Activated naive CD8-positive, alpha-beta T cell (primary cell): ENCODE data around the gene PLXNA4.

Experiments used
- H3K27ac Mint-ChIP-seq: one replicate; pipeline ENCODE4 v1.8.0; 2021; ENCODE audit warnings: mixed read lengths
- H3K27me3 Mint-ChIP-seq: one replicate; pipeline ENCODE4 v1.8.0; 2021; ENCODE audit warnings: mixed read lengths
- H3K36me3 Mint-ChIP-seq: one replicate; pipeline ENCODE4 v1.8.0; 2021; ENCODE audit warnings: mixed read lengths
- H3K4me1 Mint-ChIP-seq: one replicate; pipeline ENCODE4 v1.8.0; 2021; ENCODE audit warnings: low read depth, mixed read lengths
- H3K4me3 Mint-ChIP-seq: one replicate; pipeline ENCODE4 v1.8.0; 2021; ENCODE audit warnings: mild to moderate bottlenecking, mixed read lengths
- H3K9me3 Mint-ChIP-seq: one replicate; pipeline ENCODE4 v1.8.0; 2021; ENCODE audit warnings: low read depth, mixed read lengths

PLXNA4 gene

DNA sequence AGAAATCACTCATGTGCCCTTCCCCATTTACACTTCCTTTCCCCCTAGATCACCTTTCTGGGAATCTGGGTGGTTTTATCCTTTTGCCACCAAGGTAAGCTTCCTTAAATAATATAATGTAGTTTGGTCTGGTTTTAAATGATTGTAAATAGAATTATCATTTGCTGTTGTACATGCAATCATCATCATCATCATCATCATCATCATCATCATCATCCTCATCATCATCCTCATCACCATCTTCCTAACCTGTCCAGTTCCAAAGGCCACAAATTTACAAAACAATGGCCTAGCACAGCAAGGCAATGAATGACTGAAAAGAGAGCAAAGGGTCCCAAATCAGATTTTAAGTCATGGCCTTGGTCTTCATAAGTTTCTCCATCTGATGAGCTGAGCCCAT is 329.7 kb downstream of the PLXNA4 start:
- Mint-ChIP-seq H3K36me3 (no peaks in the 10 kb centered on the region), H3K27ac (no peak overlapping the region), H3K27me3 (peaks cover 9% of the 10 kb centered on the region), H3K9me3 (peaks cover 4% of the 10 kb centered on the region), H3K4me3 (no peak overlapping the region), H3K4me1 (no peaks in the 10 kb centered on the region)

DNA sequence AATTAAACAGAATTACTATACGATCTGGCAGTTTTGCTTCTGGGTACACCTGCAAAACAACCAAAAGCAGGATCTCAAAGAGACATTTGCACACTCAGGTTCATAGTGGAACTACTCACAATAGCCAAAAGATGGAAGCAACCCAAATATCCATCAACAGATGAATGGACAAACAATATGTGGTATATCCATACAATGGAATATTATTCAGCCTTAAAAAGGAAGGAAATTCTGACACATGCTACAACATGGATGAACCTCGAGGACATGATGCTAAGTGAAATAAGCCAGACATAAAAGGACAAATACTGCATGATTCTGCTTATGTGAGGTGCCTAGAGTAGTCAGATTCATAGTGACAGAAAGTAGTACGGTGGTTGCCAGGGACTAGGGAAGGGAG is 330.7 kb downstream of the PLXNA4 start:
- H3K4me3 Mint-ChIP-seq = no peak overlapping the region
- H3K36me3 Mint-ChIP-seq = no peaks in the 10 kb centered on the region
- H3K4me1 Mint-ChIP-seq = no peaks in the 10 kb centered on the region
- H3K27me3 Mint-ChIP-seq = peaks cover 9% of the 10 kb centered on the region
- H3K27ac Mint-ChIP-seq = no peak overlapping the region
- peaks cover 4% of the 10 kb centered on the region for H3K9me3 Mint-ChIP-seq

DNA sequence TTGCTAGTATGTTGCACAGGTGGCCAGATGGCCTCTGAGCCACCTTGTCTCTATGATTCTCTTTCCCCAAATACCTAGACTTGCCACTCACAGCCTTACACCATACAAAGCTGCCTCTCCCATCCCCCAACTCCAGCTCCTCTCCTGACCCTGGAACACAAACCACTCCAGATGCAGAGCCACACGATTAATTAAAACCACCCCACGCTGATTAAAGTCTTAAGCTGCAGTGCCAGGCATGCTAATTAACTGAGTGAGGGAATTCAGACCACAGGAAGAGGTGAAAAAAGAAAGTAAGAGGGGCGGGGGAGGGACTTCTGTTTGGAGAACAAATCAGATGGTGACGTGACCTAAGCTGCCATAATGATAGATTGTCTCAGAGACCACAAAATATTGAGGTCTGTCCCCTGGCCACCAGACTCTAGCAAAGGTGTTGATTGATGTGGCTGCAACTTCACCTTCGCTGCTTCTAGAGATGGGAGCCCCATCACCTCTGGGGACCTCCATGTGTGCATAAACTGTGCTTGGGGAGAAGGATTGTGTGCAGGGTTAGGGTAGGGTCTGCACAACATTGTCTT is 331.3 kb downstream of the PLXNA4 start:
- Mint-ChIP-seq H3K4me3 (no peak overlapping the region), H3K4me1 (no peaks in the 10 kb centered on the region), H3K9me3 (peaks cover 4% of the 10 kb centered on the region), H3K27ac (no peak overlapping the region), H3K27me3 (peaks cover 7% of the 10 kb centered on the region), H3K36me3 (no peaks in the 10 kb centered on the region)

DNA sequence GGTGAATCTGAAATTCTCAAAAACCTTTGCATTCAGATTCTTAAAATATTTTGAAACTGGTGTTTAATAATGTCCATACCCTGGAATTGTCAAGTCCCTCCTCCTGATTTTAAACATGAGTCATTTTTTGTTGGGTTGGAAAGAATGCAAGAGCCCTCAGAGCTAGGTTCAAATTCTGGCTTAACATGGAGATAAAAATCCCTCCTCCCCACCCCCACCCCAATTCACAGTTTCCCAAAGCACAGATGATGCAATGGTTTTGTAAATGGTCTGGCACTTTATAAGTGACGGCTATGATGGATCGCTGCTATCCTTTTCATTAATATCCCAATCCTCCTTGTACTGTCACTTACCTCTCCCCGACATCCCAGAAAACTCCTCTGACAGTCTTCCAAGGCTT is 332.8 kb downstream of the PLXNA4 start:
- H3K36me3 Mint-ChIP-seq = no peaks in the 10 kb centered on the region
- no peak overlapping the region for H3K27ac Mint-ChIP-seq
- H3K9me3 Mint-ChIP-seq = peaks cover 4% of the 10 kb centered on the region
- no peak overlapping the region for H3K4me3 Mint-ChIP-seq
- H3K27me3 Mint-ChIP-seq = peaks cover 7% of the 10 kb centered on the region
- H3K4me1 Mint-ChIP-seq = no peaks in the 10 kb centered on the region

DNA sequence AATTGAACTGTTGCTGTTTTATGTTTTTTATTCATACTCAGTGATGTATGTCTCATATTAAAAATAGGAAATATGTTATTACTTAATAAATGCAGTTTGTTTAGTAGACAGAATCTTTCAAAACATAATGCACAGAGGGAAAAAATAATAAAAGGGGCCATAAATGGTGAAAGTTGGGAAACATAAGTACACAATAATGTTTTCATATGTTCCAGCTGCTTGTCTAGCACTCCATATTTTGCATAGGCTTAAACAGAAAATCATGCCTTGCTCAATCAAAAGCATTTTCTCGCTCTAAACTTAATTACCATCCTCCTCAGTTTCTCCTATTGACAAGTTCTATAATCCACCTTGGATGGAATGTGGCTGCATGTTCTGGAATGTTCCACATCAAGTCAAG is 333.2 kb downstream of the PLXNA4 start:
- H3K27ac Mint-ChIP-seq = no peak overlapping the region
- H3K4me3 Mint-ChIP-seq = no peak overlapping the region
- H3K4me1 Mint-ChIP-seq = no peaks in the 10 kb centered on the region
- H3K36me3 Mint-ChIP-seq = no peaks in the 10 kb centered on the region
- peaks cover 4% of the 10 kb centered on the region for H3K9me3 Mint-ChIP-seq
- peaks cover 6% of the 10 kb centered on the region for H3K27me3 Mint-ChIP-seq

DNA sequence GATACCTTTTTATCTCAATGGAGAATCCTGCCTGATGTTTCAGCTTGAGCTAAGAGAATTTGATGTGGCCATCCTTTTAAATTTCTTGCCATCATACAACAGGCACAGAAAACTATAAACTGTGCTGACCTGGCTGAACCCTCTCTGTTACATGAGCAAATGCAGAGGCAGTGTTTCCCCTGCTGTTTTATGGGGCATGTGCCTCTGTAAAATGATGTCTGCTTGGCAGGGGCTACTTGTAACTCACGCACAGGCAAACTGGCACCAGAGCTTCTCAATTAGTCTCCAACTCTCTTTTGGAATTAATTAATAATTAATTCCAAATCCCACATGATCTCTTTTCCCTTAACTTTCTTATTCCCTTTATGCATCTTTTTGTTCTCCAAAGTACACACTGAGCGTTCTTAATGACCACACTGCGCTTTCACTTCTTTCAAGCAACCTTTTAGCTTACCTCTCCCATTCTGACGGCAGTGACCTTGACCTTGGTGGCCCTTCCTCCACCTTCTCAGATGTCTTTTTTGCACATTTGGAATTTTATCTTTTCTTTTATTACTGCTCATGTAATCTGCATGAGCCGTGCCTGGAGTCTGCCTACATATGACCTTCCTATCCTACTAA is 334.0 kb downstream of the PLXNA4 start:
- Mint-ChIP-seq H3K9me3 (peaks cover 4% of the 10 kb centered on the region), H3K4me3 (no peak overlapping the region), H3K27me3 (peaks cover 6% of the 10 kb centered on the region), H3K27ac (no peak overlapping the region), H3K36me3 (no peaks in the 10 kb centered on the region), H3K4me1 (no peaks in the 10 kb centered on the region)

DNA sequence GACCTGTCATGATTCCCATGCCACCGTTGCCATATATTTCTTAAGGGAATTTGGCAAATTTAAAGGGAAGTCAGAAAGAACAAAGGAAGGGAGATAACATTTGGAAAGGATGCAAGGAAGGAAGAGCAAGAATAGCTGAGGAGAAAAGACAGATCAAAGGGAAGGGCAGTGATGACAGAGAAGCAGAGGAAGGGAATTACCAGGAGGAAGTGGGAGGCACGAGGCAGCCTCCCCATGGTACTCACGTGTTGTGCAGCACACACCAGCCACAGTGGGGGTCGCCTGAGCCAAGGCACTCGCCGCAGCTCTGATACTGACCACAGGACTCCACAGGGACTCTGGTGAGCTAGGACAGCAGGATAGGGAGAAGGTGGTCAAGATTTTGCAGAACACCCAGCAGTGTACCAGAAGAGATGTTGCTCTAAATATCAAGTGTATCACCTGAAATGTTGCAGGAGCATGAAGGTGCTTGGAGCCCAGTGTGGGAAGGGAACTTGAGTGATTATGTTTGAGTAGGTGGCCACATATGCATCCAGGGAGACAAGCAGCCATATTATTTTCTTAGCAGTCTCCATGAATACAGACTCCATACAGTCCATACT is 335.3 kb downstream of the PLXNA4 start:
- peaks cover 6% of the 10 kb centered on the region for H3K27me3 Mint-ChIP-seq
- no peak overlapping the region for H3K27ac Mint-ChIP-seq
- H3K36me3 Mint-ChIP-seq = no peaks in the 10 kb centered on the region
- no peaks in the 10 kb centered on the region for H3K4me1 Mint-ChIP-seq
- H3K9me3 Mint-ChIP-seq = peaks cover 4% of the 10 kb centered on the region
- H3K4me3 Mint-ChIP-seq = no peak overlapping the region

DNA sequence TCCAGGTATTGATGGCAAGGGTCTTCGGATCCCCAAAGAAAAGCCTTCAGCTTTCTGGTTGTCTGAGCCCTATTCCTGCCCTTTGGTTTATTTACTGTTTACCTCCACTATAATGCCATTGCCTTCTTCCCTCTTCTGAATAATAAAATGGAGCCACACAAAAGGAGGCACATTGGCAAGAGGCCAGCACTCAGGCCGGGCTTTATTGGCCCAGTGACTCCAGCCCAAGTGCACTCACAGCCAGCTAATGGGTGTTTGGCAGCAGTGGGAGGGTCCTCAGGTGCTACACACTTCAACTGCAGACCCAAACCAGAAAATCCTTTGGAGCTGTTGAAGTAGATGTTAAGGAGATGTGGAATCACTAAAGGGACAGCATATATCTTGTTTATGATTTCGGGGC is 336.0 kb downstream of the PLXNA4 start:
- H3K9me3 Mint-ChIP-seq = no peaks in the 10 kb centered on the region
- H3K4me1 Mint-ChIP-seq = no peaks in the 10 kb centered on the region
- H3K27ac Mint-ChIP-seq = no peak overlapping the region
- H3K27me3 Mint-ChIP-seq = peaks cover 3% of the 10 kb centered on the region
- H3K36me3 Mint-ChIP-seq = no peaks in the 10 kb centered on the region
- no peak overlapping the region for H3K4me3 Mint-ChIP-seq

DNA sequence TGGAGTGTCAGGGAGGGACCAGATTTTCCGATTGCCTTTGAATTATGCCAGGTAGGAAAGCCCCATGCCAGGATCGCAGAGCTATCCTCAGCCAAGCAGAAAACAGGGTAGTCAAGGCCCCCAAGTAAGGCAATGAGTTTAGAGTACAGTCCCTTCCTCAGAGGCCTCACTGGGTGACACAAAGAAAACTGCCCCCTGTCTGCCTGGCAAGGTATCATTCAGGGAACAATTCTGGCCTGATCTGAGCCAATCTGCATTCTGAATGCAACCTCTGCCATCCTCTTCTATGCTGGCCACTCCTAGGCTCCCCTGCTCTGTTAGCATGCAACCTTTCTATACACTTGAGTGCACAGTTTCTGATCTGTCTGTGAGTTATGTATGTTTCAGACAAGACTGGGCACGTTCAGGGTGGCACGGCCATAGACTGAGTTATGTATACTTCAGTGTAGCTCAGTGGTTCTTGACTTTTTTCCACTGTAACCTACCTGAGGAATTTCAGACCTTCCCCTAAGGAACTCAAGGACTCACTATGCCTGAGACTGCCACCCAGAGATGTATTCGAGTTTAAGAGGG is 336.8 kb downstream of the PLXNA4 start:
- H3K4me1 Mint-ChIP-seq = no peaks in the 10 kb centered on the region
- H3K4me3 Mint-ChIP-seq = no peak overlapping the region
- no peaks in the 10 kb centered on the region for H3K27me3 Mint-ChIP-seq
- H3K9me3 Mint-ChIP-seq = no peaks in the 10 kb centered on the region
- no peak overlapping the region for H3K27ac Mint-ChIP-seq
- no peaks in the 10 kb centered on the region for H3K36me3 Mint-ChIP-seq

DNA sequence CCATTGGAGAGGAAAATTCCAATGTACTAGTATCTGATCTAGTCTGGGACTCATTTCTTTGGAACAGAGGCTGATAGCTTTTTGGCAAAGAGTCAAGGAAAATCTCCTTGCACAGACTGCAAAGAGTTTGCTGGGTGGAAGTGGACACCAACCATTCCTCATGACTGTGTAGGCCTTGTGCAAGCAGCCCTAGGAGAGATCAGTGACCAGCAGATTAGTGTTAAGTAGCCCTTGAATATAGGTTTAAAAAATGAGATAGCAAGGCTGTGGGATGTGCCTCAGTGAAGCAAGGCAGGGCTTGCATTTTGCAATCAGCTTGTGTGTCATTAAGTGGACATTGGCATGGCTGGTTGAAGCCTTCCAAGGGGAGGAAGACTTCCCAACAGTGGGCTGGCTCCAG is 341.6 kb downstream of the PLXNA4 start:
- H3K4me1 Mint-ChIP-seq = no peaks in the 10 kb centered on the region
- H3K27me3 Mint-ChIP-seq = no peaks in the 10 kb centered on the region
- H3K4me3 Mint-ChIP-seq = no peak overlapping the region
- H3K27ac Mint-ChIP-seq = no peak overlapping the region
- no peaks in the 10 kb centered on the region for H3K36me3 Mint-ChIP-seq
- H3K9me3 Mint-ChIP-seq = no peaks in the 10 kb centered on the region

DNA sequence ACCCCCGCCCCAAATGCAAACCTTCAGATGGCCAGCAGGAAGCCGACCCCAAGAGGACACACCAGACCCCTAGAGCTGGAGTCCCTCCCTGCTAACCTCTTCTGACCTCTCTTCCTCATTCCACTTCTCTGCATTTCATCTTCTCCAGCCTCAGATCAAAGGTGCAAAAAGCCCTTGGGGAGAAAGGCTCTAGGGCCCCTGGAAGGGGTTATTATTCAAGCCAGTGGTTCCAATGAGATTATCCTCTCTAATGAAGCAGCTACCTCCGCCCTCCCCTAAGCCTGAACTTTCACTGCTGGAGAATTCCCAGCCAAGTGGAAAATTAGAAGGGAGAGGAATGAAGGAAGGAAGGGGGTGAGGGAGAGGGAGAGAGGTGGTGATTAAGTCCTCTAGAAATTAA is 343.9 kb downstream of the PLXNA4 start:
- no peaks in the 10 kb centered on the region for H3K36me3 Mint-ChIP-seq
- H3K9me3 Mint-ChIP-seq = no peaks in the 10 kb centered on the region
- H3K27me3 Mint-ChIP-seq = peaks cover 3% of the 10 kb centered on the region
- H3K4me3 Mint-ChIP-seq = no peak overlapping the region
- H3K27ac Mint-ChIP-seq = no peak overlapping the region
- no peaks in the 10 kb centered on the region for H3K4me1 Mint-ChIP-seq

DNA sequence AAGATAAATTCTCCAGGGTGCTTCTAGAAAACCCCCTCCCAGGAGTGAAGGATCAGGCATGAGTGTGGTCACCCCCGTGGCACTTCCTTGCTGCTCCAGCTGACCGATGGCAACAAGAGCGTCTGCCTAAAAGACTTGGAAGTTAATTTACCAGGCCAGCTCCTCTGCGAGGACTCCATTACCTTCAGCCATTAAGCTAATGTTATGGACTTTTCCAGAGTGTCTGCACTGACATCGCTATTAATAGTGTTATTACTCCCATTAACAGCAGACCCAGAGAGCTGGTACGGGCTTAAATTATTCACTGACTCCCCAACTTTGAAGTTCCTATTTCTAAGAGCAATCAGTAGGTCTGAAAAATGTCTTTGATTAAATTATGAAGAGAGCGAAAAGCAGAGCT is 345.8 kb downstream of the PLXNA4 start:
- H3K36me3 Mint-ChIP-seq = no peaks in the 10 kb centered on the region
- peaks cover 5% of the 10 kb centered on the region for H3K27me3 Mint-ChIP-seq
- H3K27ac Mint-ChIP-seq = no peak overlapping the region
- H3K9me3 Mint-ChIP-seq = no peaks in the 10 kb centered on the region
- H3K4me3 Mint-ChIP-seq = no peak overlapping the region
- H3K4me1 Mint-ChIP-seq = no peaks in the 10 kb centered on the region

DNA sequence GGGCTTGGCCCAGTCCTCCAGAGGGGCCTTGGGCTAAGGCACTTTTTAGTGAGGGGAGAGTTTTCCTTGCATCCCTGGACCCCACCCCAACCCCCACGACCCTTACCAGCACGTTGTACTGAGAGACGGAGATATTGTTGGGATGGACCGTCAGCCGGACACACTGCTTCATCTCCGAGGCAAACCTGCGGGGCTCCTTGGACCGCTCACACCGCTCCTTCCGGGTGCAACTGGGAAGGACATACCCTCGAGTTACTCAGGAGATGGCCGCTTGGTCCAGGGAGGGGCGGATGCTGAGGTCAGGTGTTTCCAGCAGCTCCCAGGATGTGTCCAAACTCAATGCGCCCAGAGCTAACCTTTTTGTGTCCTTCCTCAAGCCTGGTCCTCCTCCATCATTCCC is 348.0 kb downstream of the PLXNA4 start:
- Mint-ChIP-seq H3K4me3 (no peak overlapping the region), H3K27ac (no peak overlapping the region), H3K27me3 (peaks cover 5% of the 10 kb centered on the region), H3K9me3 (no peaks in the 10 kb centered on the region), H3K4me1 (no peaks in the 10 kb centered on the region), H3K36me3 (no peaks in the 10 kb centered on the region)

DNA sequence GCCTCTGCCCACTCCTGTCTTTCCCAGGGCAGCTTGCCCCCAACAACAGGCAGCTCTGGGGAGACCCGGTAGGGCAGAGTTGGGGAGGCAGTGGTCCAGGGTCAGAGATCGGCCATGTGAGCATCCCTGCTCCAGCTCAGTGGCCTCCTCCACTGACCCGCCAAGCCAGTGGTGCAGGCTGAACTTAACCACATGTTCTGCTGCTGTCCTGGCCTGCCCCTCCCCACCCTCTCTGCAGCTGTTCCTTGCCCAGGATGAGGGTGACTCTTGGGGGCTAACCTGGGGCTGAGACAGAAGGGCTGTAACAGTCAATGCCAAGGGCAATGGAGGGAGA is 349.3 kb downstream of the PLXNA4 start:
- Mint-ChIP-seq H3K27ac (no peak overlapping the region), H3K4me3 (no peak overlapping the region), H3K36me3 (no peaks in the 10 kb centered on the region), H3K27me3 (peaks cover 5% of the 10 kb centered on the region), H3K4me1 (no peaks in the 10 kb centered on the region), H3K9me3 (no peaks in the 10 kb centered on the region)

DNA sequence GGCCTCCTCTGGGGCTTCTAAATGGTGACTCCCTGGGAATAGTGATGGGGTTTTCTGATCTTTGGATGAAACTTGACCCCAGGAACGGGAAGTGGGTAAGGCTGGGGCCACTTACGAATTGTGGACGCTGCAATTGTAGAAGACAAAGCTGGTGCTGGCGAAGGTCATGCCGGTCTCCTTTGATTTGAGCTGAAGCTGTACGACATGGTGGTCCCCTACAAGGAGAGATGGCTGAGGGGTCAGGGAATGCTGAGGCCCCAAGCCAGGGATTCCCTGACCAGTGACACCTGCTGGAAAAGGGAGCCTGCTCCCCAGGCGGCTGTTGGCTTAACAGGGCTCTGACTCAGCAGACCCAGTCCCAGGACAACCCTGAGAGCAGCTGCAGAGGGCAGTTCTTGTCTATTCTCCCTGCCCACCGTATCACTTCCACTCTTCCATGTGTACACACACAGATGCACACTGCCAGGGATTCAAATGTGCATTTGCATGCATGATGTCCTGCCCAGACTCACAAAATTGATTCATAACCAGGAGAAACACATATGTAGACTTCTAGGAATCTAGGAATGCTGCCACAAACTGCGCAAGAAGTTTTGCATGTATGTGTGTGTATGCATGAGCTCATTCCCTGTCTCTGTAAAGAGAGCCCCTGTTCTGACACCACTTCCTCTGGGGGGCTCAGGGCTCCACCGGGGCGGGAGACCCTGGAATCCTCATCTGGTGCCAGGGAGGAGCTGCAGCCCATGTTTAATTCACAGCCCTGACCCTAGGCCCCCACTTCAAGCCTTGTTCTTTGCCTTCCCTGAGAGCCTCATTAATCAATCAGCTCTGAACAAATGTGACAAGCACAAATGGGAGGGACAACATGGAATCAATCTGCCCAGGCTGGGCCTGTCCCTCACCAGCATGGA is 350.0 kb downstream of the PLXNA4 start:
- H3K9me3 Mint-ChIP-seq = no peaks in the 10 kb centered on the region
- H3K27ac Mint-ChIP-seq = no peak overlapping the region
- H3K4me3 Mint-ChIP-seq = no peak overlapping the region
- H3K27me3 Mint-ChIP-seq = peaks cover 5% of the 10 kb centered on the region
- no peaks in the 10 kb centered on the region for H3K4me1 Mint-ChIP-seq
- H3K36me3 Mint-ChIP-seq = no peaks in the 10 kb centered on the region
